Measurements from ENCODE around the gene FCER1G.

- no peak for TF ChIP-seq GATA2 (IDR thresholded peaks at IDR 0.05; ENCODE audit: low read depth, low read length)
- no peak for TF ChIP-seq GATA3 (IDR thresholded peaks at IDR 0.05; ENCODE audit: low read depth, low read length)
Measured at GRCh38 chr1:161188381-161188780, 26.7 kb upstream of the FCER1G start.
